Stimulated activated CD4-positive, alpha-beta T cell treated with anti-CD3 and anti-CD28 coated beads, Interleukin-15, amount 100 ng/mL, for 24 hours (primary cell): ENCODE measurements around the gene TIMELESS.
"Not testable (repeated sequence)": the region's sequence is repeated elsewhere in the genome, so short reads cannot be mapped to it uniquely, and the experiment has no call there.

ENCODE experiments used
- DNase-seq: peaks from one replicate; pipeline ENCODE4 v3.0.0-alpha.2; 2020

TIMELESS gene

GRCh38 chr12:56404227-56404626, 45.0 kb downstream of the TIMELESS start:
- DNase-seq, result not testable (repeated sequence)

- DNase-seq, result not testable (repeated sequence)
Measured at GRCh38 chr12:56401612-56402011, 47.6 kb downstream of the TIMELESS start.

- DNase-seq, result not testable (repeated sequence)
Measured at GRCh38 chr12:56401125-56401524, 48.1 kb downstream of the TIMELESS start.

GRCh38 chr12:56399466-56399865, 49.8 kb downstream of the TIMELESS start:
- not testable (repeated sequence) for DNase-seq

GRCh38 chr12:56398324-56398723, 50.9 kb downstream of the TIMELESS start:
- no peak for DNase-seq

- no peak for DNase-seq
Measured at GRCh38 chr12:56392331-56392730, 56.9 kb downstream of the TIMELESS start.

GRCh38 chr12:56391721-56392120, 57.5 kb downstream of the TIMELESS start:
- no peak for DNase-seq

- DNase-seq, result no peak
Measured at GRCh38 chr12:56389412-56389811, 59.8 kb downstream of the TIMELESS start.

- no peak for DNase-seq
Measured at GRCh38 chr12:56387152-56387736, 62.0 kb downstream of the TIMELESS start.

- DNase-seq, result no peak
Measured at GRCh38 chr12:56385873-56386272, 63.4 kb downstream of the TIMELESS start.

- no peak for DNase-seq
Measured at GRCh38 chr12:56382611-56383010, 66.6 kb downstream of the TIMELESS start.

GRCh38 chr12:56377989-56378316, 71.3 kb downstream of the TIMELESS start:
- DNase-seq, result no peak

- no peak for DNase-seq
Measured at GRCh38 chr12:56377310-56377988, 71.8 kb downstream of the TIMELESS start.

GRCh38 chr12:56375598-56376434, 73.4 kb downstream of the TIMELESS start:
- DNase-seq, result no peak

- DNase-seq, result no peak
Measured at GRCh38 chr12:56374726-56375597, 74.3 kb downstream of the TIMELESS start.

GRCh38 chr12:56373515-56373914, 75.7 kb downstream of the TIMELESS start:
- no peak for DNase-seq

- no peak for DNase-seq
Measured at GRCh38 chr12:56366948-56367347, 82.3 kb downstream of the TIMELESS start.
